PC-3 (cell line): ENCODE data around the gene SYNGR3. TPM values are rescaled to one million over a fixed set of nuclear protein-coding genes. Genes with fewer than 3 reads are reported as not detected.
"Not testable (repeated sequence)": the region's sequence is repeated elsewhere in the genome, so short reads cannot be mapped to it uniquely, and the experiment has no call there.

Experiments used
- ATAC-seq: fragments of 200-7000 bp; cut with Tn5 transposase; 2 replicates; pipeline ENCODE4 v1.9.1; 2020; ENCODE audit warnings: mild to moderate bottlenecking, moderate library complexity
- BruUV-seq: library from RNA; stranded (reverse); fragments of 400-500 nt; replicated peaks from 2 replicates; lab custom pipeline; 2021; lab: Mats Ljungman, UMichigan
- CTCF ChIA-PET: fragments of 300-600 bp; sonication (Branson Sonifier 250); formaldehyde crosslinking; loops from one replicate; lab custom pipeline; 2022; ENCODE audit warnings: antibody characterized with exemption; lab: Charles Lee
- POLR2A ChIA-PET: fragments of 300-600 bp; sonication (Branson Sonifier 250); formaldehyde crosslinking; loops from one replicate; lab custom pipeline; 2022; ENCODE audit warnings: antibody characterized with exemption; ENCODE audit not compliant: unreplicated experiment; lab: Charles Lee
- DNase-seq: peaks from one replicate; pipeline ENCODE4 v3.0.0-alpha.2; 2015
- H2AFZ ChIP-seq: fragments of 300-600 bp; sonication (generic); 2 replicates; pipeline ENCODE4 v1.6.0; 2016; ENCODE audit warnings: antibody characterized with exemption, low read length
- H3F3A ChIP-seq: fragments of 300-600 bp; sonication (generic); one replicate; pipeline ENCODE4 v1.6.0; 2017; ENCODE audit warnings: antibody characterized with exemption, low read length, control low read depth, mild to moderate bottlenecking; ENCODE audit not compliant: unreplicated experiment
- H3K27ac ChIP-seq: fragments of 300-600 bp; sonication (generic); 2 replicates; pipeline ENCODE4 v1.5.1; 2016; ENCODE audit warnings: mild to moderate bottlenecking, low read length
- H3K27me3 ChIP-seq: fragments of 300-600 bp; sonication (generic); 2 replicates; pipeline ENCODE4 v1.6.1; 2016; ENCODE audit warnings: low read length, mixed read lengths
- H3K36me3 ChIP-seq: fragments of 300-600 bp; sonication (generic); 2 replicates; pipeline ENCODE4 v1.6.1; 2016; ENCODE audit warnings: low read depth, mixed run types, low read length, mixed read lengths
- H3K4me1 ChIP-seq: fragments of 300-600 bp; sonication (generic); 2 replicates; pipeline ENCODE4 v1.5.1; 2016; ENCODE audit warnings: low read length; ENCODE audit not compliant: insufficient read depth
- H3K4me2 ChIP-seq: fragments of 300-600 bp; sonication (generic); 2 replicates; pipeline ENCODE4 v1.6.0; 2016; ENCODE audit warnings: low read length
- H3K4me3 ChIP-seq: fragments of 300-600 bp; sonication (generic); 2 replicates; pipeline ENCODE4 v1.5.1; 2016; ENCODE audit warnings: mild to moderate bottlenecking, low read length, mixed read lengths
- H3K79me2 ChIP-seq: fragments of 300-600 bp; sonication (generic); 2 replicates; pipeline ENCODE4 v1.6.1; 2017; ENCODE audit warnings: low read length, mixed read lengths
- H3K9ac ChIP-seq: fragments of 300-600 bp; sonication (generic); 2 replicates; pipeline ENCODE4 v1.6.0; 2016; ENCODE audit warnings: mild to moderate bottlenecking, low read length
- H3K9me2 ChIP-seq: fragments of 300-600 bp; sonication (generic); replicated peaks from 2 replicates; pipeline ENCODE4 v1.6.1; 2016; ENCODE audit warnings: mixed run types, low read length, mixed read lengths
- H3K9me3 ChIP-seq: fragments of 300-600 bp; sonication (generic); 2 replicates; pipeline ENCODE4 v1.6.1; 2016; ENCODE audit warnings: low read length, mixed read lengths
- H4K20me1 ChIP-seq: fragments of 300-600 bp; sonication (generic); 2 replicates; pipeline ENCODE4 v1.6.1; 2016; ENCODE audit warnings: low read length, mixed read lengths
- EZH2 ChIP-seq: fragments of 300-600 bp; sonication (generic); IDR thresholded peaks from one replicate; pipeline ENCODE4 v1.6.1; 2017; ENCODE audit warnings: antibody characterized with exemption, mild to moderate bottlenecking, low read length; ENCODE audit not compliant: unreplicated experiment
- EZH2phosphoT487 ChIP-seq: fragments of 300-600 bp; sonication (generic); IDR thresholded peaks from 2 replicates; pipeline ENCODE4 v1.6.1; 2018; ENCODE audit warnings: mild to moderate bottlenecking, antibody characterized with exemption, low read length, borderline replicate concordance
- intact Hi-C: fragments of 100-400 bp; cut with micrococcal nuclease; formaldehyde crosslinking; loops from 2 replicates; pipeline ENCODE4 v1.9.0; 2023
- total RNA-seq: library from RNA; depleted of rRNA; stranded (reverse); fragments of >200 nt; gene quantifications from 2 replicates; pipeline ENCODE4 v1.2.3, GENCODE V29; 2014
- TF ChIP-seq, protein P1 (sequence below): fragments of 300-600 bp; sonication (generic); conservative IDR thresholded peaks from 2 replicates; pipeline ENCODE4 v1.5.1; 2017; ENCODE audit warnings: antibody characterized with exemption, low read depth, mild to moderate bottlenecking, low read length

SYNGR3 gene
- total RNA-seq, 1 experiment from 2014 or later = 1.5 TPM

DNA sequence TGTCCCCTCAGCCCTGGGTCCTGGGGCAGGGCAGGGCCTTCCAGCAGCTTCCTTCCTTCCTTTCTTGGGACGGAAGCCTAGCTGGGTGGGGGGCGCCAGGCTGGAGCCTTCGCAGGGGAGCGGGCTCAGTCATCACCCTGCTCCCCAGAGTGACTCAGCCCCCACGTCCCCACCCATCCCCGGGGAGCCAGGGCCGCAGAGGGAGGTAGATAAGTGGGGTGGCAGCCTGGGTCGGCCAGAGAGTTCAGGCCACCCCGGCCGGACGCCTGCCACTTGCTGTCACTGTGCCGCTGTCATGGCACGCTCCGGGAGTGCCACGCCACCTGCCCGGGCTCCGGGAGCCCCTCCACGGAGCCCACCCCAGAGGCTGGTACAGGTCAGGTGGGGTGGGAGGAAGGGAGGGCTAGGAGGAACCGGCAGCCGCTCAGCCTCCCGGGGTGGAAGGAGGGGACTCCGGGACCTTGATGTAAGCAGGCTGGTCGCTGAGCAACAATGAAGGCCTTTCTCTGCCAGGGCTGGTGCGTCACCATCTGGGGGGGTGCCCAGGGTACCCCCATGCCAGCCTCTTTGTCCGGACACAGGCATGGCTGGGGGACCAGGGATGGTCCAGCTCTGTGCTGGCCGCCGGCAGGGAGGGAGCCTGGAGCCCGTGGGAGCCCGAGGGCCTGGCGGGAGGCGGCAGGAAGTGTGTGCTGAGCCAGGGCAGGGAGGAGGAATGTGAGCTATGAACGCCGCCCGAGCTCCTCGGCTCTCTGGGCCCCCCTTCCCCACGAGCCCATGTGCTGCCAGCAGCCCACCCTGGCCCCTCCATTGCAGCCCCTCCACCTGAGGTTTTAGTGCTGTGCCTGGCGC, 43.5 kb downstream of the SYNGR3 start:
- Histone ChIP-seq H3K4me1 (peaks cover 49% of the 10 kb centered on the region), H3K4me3 (peak overlapping the region; percentile 67), H3K79me2 (peaks cover 52% of the 10 kb centered on the region), H3K27me3 (no peaks in the 10 kb centered on the region), H3K27ac (peak overlapping the region; percentile 90), H3F3A (no peaks in the 10 kb centered on the region), H3K9me3 (no peaks in the 10 kb centered on the region), H3K4me2 (peak overlapping the region; percentile 87), H3K9ac (peak overlapping the region; percentile 86), H4K20me1 (no peaks in the 10 kb centered on the region), H2AFZ (0 out of 2 replicates have a peak overlapping the region, but pooled peaks have one; percentile 23), H3K36me3 (no peaks in the 10 kb centered on the region; the same call in 1 of the 2 replicates), H3K9me2 (no peaks in the 10 kb centered on the region)
- POLR2A ChIA-PET = interaction anchor here (0.6 to 1.0 kb wide), 2 partner anchors 9 to 15 kb away, joined by 3 read pairs; partner anchors contain the start of gene TSC2
- BruUV-seq = TSS peak; percentile 51
- peak; percentile 41 for ATAC-seq
- CTCF ChIA-PET = interaction anchor here (0.6 kb wide), 1 partner anchor 11 kb away, joined by 6 read pairs; no protein-coding TSS in a partner anchor
- TF ChIP-seq, protein P1, sequence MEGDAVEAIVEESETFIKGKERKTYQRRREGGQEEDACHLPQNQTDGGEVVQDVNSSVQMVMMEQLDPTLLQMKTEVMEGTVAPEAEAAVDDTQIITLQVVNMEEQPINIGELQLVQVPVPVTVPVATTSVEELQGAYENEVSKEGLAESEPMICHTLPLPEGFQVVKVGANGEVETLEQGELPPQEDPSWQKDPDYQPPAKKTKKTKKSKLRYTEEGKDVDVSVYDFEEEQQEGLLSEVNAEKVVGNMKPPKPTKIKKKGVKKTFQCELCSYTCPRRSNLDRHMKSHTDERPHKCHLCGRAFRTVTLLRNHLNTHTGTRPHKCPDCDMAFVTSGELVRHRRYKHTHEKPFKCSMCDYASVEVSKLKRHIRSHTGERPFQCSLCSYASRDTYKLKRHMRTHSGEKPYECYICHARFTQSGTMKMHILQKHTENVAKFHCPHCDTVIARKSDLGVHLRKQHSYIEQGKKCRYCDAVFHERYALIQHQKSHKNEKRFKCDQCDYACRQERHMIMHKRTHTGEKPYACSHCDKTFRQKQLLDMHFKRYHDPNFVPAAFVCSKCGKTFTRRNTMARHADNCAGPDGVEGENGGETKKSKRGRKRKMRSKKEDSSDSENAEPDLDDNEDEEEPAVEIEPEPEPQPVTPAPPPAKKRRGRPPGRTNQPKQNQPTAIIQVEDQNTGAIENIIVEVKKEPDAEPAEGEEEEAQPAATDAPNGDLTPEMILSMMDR = no peak
- TF ChIP-seq EZH2phosphoT487 (no peak), EZH2 (no peak)
- DNase-seq = peak; percentile 46
- intact Hi-C loops = no loop called here

DNA sequence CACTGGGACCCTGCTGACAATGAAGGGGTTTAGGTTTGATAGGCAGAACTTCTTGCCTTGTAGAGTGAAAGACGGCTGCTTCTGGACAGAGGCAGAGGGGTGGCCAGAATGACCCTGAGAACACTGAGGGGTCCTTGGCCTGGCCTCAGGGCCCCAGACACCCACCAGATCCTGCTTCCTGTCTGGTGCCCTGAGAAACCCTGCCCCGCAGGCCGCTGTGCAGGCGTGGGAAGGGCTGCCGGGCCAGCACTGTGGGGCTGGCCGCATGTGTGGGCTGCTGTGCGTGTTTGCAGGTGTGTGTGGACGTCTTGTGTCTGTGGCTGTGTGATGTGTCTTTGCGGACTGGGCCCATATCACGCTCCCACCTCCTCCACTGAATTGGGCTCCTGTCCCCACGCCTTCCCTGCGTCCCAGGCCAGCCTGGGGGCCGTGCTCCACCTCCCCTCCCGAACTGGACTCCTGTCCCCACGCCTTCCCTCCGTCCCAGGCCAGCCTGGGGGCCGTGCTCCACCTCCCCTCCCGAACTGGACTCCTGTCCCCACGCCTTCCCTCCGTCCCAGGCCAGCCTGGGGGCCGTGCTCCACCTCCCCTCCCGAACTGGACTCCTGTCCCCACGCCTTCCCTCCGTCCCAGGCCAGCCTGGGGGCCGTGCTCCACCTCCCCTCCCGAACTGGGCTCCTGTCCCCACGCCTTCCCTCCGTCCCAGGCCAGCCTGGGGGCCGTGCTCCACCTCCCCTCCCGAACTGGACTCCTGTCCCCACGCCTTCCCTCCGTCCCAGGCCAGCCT, 44.3 kb downstream of the SYNGR3 start:
- ATAC-seq, H4K20me1 ChIP-seq, H3F3A ChIP-seq, H3K27me3 ChIP-seq, intact Hi-C loops, H3K9me2 ChIP-seq, DNase-seq, H3K36me3 ChIP-seq, H3K9me3 ChIP-seq, H2AFZ ChIP-seq: not testable (repeated sequence)
- peak overlapping the region; percentile 67 for H3K4me3 ChIP-seq
- ChIA-PET POLR2A (interaction anchor here (0.6 to 1.0 kb wide), 2 partner anchors 8 to 14 kb away, joined by 3 read pairs; partner anchors contain the start of gene TSC2), CTCF (interaction anchor here (0.6 kb wide), 1 partner anchor 11 kb away, joined by 6 read pairs; no protein-coding TSS in a partner anchor)
- peak overlapping the region; percentile 87 for H3K4me2 ChIP-seq
- H3K9ac ChIP-seq = peak overlapping the region; percentile 86
- H3K4me1 ChIP-seq = peaks cover 52% of the 10 kb centered on the region
- TSS peak; percentile 70 for BruUV-seq
- peak overlapping the region; percentile 93 for H3K27ac ChIP-seq
- peaks cover 44% of the 10 kb centered on the region for H3K79me2 ChIP-seq

DNA sequence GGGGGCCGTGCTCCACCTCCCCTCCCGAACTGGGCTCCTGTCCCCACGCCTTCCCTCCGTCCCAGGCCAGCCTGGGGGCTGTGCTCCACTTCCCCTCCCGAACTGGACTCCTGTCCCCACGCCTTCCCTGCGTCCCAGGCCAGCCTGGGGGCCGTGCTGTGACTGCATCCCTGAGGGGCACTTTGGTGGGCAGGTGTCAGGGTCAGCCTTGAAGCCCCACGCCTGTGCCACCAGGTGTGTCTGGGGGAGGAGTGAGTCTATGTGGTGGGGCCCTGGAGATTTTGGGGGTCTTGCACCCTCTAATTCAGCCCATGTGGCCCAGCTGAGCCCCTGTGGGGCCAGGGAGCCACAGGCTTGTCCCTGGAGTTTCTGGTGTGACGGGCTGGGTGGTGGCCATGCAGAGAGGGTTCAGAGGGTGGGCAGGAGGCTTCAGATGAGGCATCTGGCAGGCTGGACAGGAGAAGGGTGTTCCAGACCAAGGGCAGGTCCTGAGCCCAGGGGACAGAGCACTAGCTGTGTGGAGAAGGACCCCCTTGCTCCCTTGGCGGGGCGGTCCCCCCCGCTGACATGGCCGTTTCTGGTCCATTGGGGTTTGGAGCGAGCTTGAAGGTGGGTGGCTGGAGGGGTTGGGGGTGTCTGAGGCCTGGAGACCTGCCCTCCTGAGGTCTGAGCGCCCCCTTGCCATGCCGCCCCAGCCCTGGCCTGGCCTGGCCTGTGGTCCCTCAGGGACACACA, 45.1 kb downstream of the SYNGR3 start:
- H3K4me3 ChIP-seq = peak overlapping the region; percentile 63
- H3K4me2 ChIP-seq = peak overlapping the region; percentile 85
- peaks cover 59% of the 10 kb centered on the region for H3K4me1 ChIP-seq
- no peaks in the 10 kb centered on the region for H3F3A ChIP-seq
- H3K79me2 ChIP-seq = peaks cover 40% of the 10 kb centered on the region
- DNase-seq (no peak), ATAC-seq (no peak)
- H4K20me1 ChIP-seq = no peaks in the 10 kb centered on the region
- H3K36me3 ChIP-seq = no peaks in the 10 kb centered on the region; the same call in 1 of the 2 replicates
- no peaks in the 10 kb centered on the region for H3K27me3 ChIP-seq
- ChIA-PET POLR2A (interaction anchor here (0.6 kb wide), 1 partner anchor 12 kb away, joined by 3 read pairs; no protein-coding TSS in a partner anchor), CTCF (no interaction called here)
- TF ChIP-seq, protein P1 = no peak
- TF ChIP-seq EZH2 (no peak), EZH2phosphoT487 (no peak)
- no peak overlapping the region for H2AFZ ChIP-seq
- H3K9ac ChIP-seq = peak overlapping the region; percentile 82
- TSS peak; percentile 38 for BruUV-seq
- no peaks in the 10 kb centered on the region for H3K9me3 ChIP-seq
- peak overlapping the region; percentile 93 for H3K27ac ChIP-seq
- no peaks in the 10 kb centered on the region for H3K9me2 ChIP-seq
- intact Hi-C loops = no loop called here
